ENCODE data around the gene EP400.
"Not testable (repeated sequence)": the region's sequence is repeated elsewhere in the genome, so short reads cannot be mapped to it uniquely, and the experiment has no call there.

Gene EP400

GRCh38 chr12:132024758-132025157 is 75.0 kb downstream of the EP400 start:
- no peak for DNase-seq

- no peak for DNase-seq
Observed at GRCh38 chr12:132025526-132025925, 75.8 kb downstream of the EP400 start.

- DNase-seq: no peak
Observed at GRCh38 chr12:132026061-132026795, 76.5 kb downstream of the EP400 start.

- no peak for DNase-seq
Observed at GRCh38 chr12:132026796-132027500, 77.2 kb downstream of the EP400 start.

- DNase-seq: no peak
Observed at GRCh38 chr12:132027636-132028035, 77.9 kb downstream of the EP400 start.

- DNase-seq: no peak
Observed at GRCh38 chr12:132028111-132028510, 78.4 kb downstream of the EP400 start.

GRCh38 chr12:132029503-132030300 is 80.0 kb downstream of the EP400 start:
- DNase-seq: no peak

- DNase-seq: no peak
Observed at GRCh38 chr12:132030367-132031038, 80.8 kb downstream of the EP400 start.

- DNase-seq: no peak
Observed at GRCh38 chr12:132033627-132034026, 83.9 kb downstream of the EP400 start.

GRCh38 chr12:132036063-132036683 is 86.4 kb downstream of the EP400 start:
- DNase-seq: no peak

GRCh38 chr12:132040906-132041606 is 91.3 kb downstream of the EP400 start:
- no peak for DNase-seq

- DNase-seq: no peak
Observed at GRCh38 chr12:132043216-132043615, 93.5 kb downstream of the EP400 start.

GRCh38 chr12:132043770-132044467 is 94.2 kb downstream of the EP400 start:
- no peak for DNase-seq

- no peak for DNase-seq
Observed at GRCh38 chr12:132044661-132045412, 95.1 kb downstream of the EP400 start.

GRCh38 chr12:132045751-132046150 is 96.0 kb downstream of the EP400 start:
- DNase-seq: no peak

GRCh38 chr12:132046561-132046960 is 96.8 kb downstream of the EP400 start:
- DNase-seq: no peak

- not testable (repeated sequence) for DNase-seq
Observed at GRCh38 chr12:132047630-132048029, 97.9 kb downstream of the EP400 start.

GRCh38 chr12:132049442-132049841 is 99.7 kb downstream of the EP400 start:
- no peak for DNase-seq

GRCh38 chr12:132049876-132050275 is 100.1 kb downstream of the EP400 start:
- DNase-seq: no peak

- DNase-seq: not testable (repeated sequence)
Observed at GRCh38 chr12:132051718-132052117, 102.0 kb downstream of the EP400 start.

Data from CD4-positive, alpha-beta T cell treated with Interferon alpha-2 for 1 hour (primary cell).